Breast epithelium (tissue), 4 donors: Measurements from ENCODE around the gene HSF5. TPM values are rescaled to one million over a fixed set of nuclear protein-coding genes. Genes with fewer than 3 reads are reported as not detected.
A peak's percentile ranks its signal among the peaks of the same experiment; 100 is the strongest.

Experiments
- DNase-seq, 2 donors: peaks; one replicate each; pipeline ENCODE4 v3.0.0-alpha.2; 2019; ENCODE audit warnings: low spot score in 2 of 2
- H3K27ac ChIP-seq, 2 donors: fragments of 200-600 bp; sonication (generic) in 1 of 2; one replicate each; pipeline ENCODE4 v1.5.1; 2016 to 2019; ENCODE audit warnings: mild to moderate bottlenecking in 1 of 2
- H3K27me3 ChIP-seq, 2 donors: fragments of 200-600 bp; sonication (generic) in 1 of 2; one replicate each; pipeline versions ENCODE4 v1.5.1 to v1.6.0; 2017 to 2019; ENCODE audit warnings: control low read depth in 1 of 2, mild to moderate bottlenecking in 1 of 2
- H3K36me3 ChIP-seq: fragments of 200-600 bp; one replicate; pipeline ENCODE4 v1.5.1; 2019
- H3K4me1 ChIP-seq, 2 donors: fragments of 200-600 bp; sonication (generic); one replicate each; pipeline ENCODE4 v1.5.1; 2016 to 2019; ENCODE audit warnings: control low read depth in 1 of 2
- H3K4me3 ChIP-seq, 3 donors: fragments of 200-600 bp; sonication (generic); 1 replicate in 2 of 3; 2 replicates in 1 of 3; pipeline ENCODE4 v1.5.1; 2016 to 2019; ENCODE audit warnings: mild to moderate bottlenecking in 3 of 3, moderate library complexity in 2 of 3
- H3K9me3 ChIP-seq, 2 donors: fragments of 200-600 bp; sonication (generic) in 1 of 2; one replicate each; pipeline ENCODE4 v1.5.1; 2016 to 2019; ENCODE audit warnings: control low read depth in 1 of 2
- POLR2A ChIP-seq: fragments of 450-650 bp; IDR thresholded peaks from one replicate; pipeline ENCODE4 v1.6.1; 2016; ENCODE audit warnings: antibody characterized with exemption, mild to moderate bottlenecking, moderate library complexity
- POLR2AphosphoS5 ChIP-seq, 3 donors: sonication (generic); formaldehyde crosslinking; IDR thresholded peaks; one replicate each; pipeline ENCODE4 v1.6.1; 2017; ENCODE audit warnings: antibody characterized with exemption in 3 of 3
- intact Hi-C: fragments of 100-400 bp; cut with DNase I; formaldehyde crosslinking; loops from one replicate; pipeline ENCODE4 v1.15.1; 2023; ENCODE audit warnings: low total_unique reads
- total RNA-seq, 3 donors: library from RNA; depleted of rRNA; stranded (reverse); fragments of >200 nt; gene quantifications; one replicate each; pipeline ENCODE4 v1.1.0, GENCODE V29; 2016
- TF ChIP-seq, protein P1 (sequence below), 3 donors: fragments of 450-650 bp; IDR thresholded peaks; one replicate each; pipeline ENCODE4 v1.5.1; 2016 to 2017; ENCODE audit warnings: antibody characterized with exemption in 3 of 3, mild to moderate bottlenecking in 3 of 3, moderate library complexity in 3 of 3

The HSF5 gene
- total RNA-seq, 3 donors from 2014 or later, result under 0.01 to 0.33 (median 0.32) TPM

DNA sequence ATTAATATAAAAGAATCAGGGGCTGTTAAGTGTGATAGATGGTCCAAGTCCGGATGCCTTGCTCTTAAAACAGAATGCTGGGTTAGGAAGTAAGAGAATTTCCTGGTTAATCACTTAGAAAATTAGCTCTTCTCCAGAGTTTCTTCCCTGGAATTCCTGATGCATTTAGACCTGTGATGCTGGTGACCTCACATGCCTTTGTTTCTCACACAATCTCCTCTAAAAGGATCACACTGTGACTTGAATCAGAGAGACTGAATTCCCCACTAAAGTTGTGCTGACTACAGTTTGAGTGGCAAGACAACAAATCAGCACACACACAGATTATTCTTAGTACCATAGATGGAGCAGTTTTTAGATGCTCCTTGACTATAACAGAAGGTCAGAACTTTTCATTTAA is 66.5 kb downstream of the HSF5 start:
- H3K36me3 ChIP-seq, result no peaks in the 10 kb centered on the region
- intact Hi-C loops, result no loop called here
- no peak overlapping the region for H3K27ac ChIP-seq
- no peak overlapping the region for H3K4me3 ChIP-seq
- TF ChIP-seq POLR2AphosphoS5 (IDR thresholded peaks at IDR 0.05), result no peak
- no peaks in the 10 kb centered on the region for H3K9me3 ChIP-seq
- no peaks in the 10 kb centered on the region for H3K4me1 ChIP-seq
- H3K27me3 ChIP-seq, result no peaks in the 10 kb centered on the region
- DNase-seq, result no peak

DNA sequence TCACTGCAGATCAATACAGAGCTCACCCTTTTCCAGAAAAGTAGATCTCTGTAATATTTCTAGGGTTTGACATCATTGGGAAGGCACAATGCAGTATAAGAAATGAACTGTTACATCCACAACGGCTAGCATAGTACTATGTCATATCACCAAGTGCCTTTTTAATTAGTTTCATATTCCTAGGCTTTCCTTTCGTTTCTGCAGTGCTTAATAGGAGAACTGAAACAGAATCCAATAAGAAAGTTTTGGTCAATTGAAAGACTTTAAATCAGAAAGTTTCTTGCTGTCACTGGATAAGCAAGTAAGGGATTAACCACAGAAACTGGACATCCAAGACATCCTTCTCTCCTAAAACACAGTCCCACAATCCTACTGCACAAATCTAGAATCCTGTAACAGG is 67.4 kb downstream of the HSF5 start:
- no peaks in the 10 kb centered on the region for H3K9me3 ChIP-seq
- H3K4me1 ChIP-seq, result no peaks in the 10 kb centered on the region
- no peaks in the 10 kb centered on the region for H3K36me3 ChIP-seq
- intact Hi-C loops, result no loop called here
- DNase-seq, result no peak
- H3K27ac ChIP-seq, result no peak overlapping the region
- TF ChIP-seq POLR2A (no peak), POLR2AphosphoS5 (IDR thresholded peaks at IDR 0.05) (no peak)
- TF ChIP-seq, protein P1, sequence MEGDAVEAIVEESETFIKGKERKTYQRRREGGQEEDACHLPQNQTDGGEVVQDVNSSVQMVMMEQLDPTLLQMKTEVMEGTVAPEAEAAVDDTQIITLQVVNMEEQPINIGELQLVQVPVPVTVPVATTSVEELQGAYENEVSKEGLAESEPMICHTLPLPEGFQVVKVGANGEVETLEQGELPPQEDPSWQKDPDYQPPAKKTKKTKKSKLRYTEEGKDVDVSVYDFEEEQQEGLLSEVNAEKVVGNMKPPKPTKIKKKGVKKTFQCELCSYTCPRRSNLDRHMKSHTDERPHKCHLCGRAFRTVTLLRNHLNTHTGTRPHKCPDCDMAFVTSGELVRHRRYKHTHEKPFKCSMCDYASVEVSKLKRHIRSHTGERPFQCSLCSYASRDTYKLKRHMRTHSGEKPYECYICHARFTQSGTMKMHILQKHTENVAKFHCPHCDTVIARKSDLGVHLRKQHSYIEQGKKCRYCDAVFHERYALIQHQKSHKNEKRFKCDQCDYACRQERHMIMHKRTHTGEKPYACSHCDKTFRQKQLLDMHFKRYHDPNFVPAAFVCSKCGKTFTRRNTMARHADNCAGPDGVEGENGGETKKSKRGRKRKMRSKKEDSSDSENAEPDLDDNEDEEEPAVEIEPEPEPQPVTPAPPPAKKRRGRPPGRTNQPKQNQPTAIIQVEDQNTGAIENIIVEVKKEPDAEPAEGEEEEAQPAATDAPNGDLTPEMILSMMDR (IDR thresholded peaks at IDR 0.05), result no peak
- H3K4me3 ChIP-seq, result no peak overlapping the region
- H3K27me3 ChIP-seq, result no peaks in the 10 kb centered on the region

GRCh38 chr17:58417300-58418092 is 70.7 kb downstream of the HSF5 start, which contains the start of gene RNF43:
TSS of gene RNF43 (minus strand) at chr17:58417534. CDS start at chr17:58415577, 1,957 bp downstream.
- intact Hi-C loops, result loop anchor here (2.0 kb wide), 1 partner anchor 67 kb away; no protein-coding TSS in a partner anchor
- Histone ChIP-seq H3K27ac (peak within 1 kb of the TSS; percentile 68 to 72), H3K36me3 (no peaks in the 10 kb centered on the region)

GRCh38 chr17:58416937-58417299 is 71.3 kb downstream of the HSF5 start:
- intact Hi-C loops, result no loop called here
- no peak for DNase-seq
- H3K9me3 ChIP-seq, result no peaks in the 10 kb centered on the region
- H3K27ac ChIP-seq, result peak overlapping the region; percentile 68 to 72
- H3K36me3 ChIP-seq, result no peaks in the 10 kb centered on the region
- peak overlapping the region in 2 of 3 donors; percentile 49 to 59 for H3K4me3 ChIP-seq
- TF ChIP-seq, protein P1 (IDR thresholded peaks at IDR 0.05), result no peak
- TF ChIP-seq POLR2A (no peak), POLR2AphosphoS5 (IDR thresholded peaks at IDR 0.05) (no peak)
- no peaks in the 10 kb centered on the region for H3K27me3 ChIP-seq
- no peaks in the 10 kb centered on the region for H3K4me1 ChIP-seq

More at GRCh38 chr17:58417300-58418092, 70.7 kb downstream of the HSF5 start, which contains the start of gene RNF43:
- Histone ChIP-seq H3K4me1 (no peaks in the 10 kb centered on the region), H3K9me3 (no peaks in the 10 kb centered on the region), H3K4me3 (peak within 1 kb of the TSS; percentile 17 to 59 (median 49)), H3K27me3 (no peaks in the 10 kb centered on the region)
- DNase-seq, result peak; percentile 93 to 98
- TF ChIP-seq POLR2A (peak; percentile 66), POLR2AphosphoS5 (IDR thresholded peaks at IDR 0.05) (peak in 2 of 3 donors; percentile 62 to 82)
- TF ChIP-seq, protein P1 (IDR thresholded peaks at IDR 0.05), result peak; percentile 68 to 98 (median 87)

DNA sequence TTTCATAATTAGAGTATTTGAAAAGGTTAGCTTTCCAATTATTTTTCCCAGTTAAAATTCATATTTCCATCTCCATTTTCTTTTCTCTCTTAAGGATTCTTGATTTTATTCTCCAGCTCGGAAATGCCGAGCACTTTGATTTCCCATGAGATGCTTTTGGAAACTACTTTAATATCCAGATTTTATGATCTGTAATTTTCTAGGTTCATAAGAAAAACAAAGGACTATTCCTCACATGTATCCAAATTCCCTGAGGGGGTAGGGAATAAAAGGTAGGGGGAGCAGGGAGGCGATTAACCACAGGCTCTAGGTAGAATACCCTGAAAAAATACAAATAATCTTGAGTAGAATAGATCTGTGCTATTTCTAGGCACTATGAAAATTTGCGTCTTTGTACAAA is 71.8 kb downstream of the HSF5 start:
- TF ChIP-seq POLR2AphosphoS5 (IDR thresholded peaks at IDR 0.05), result no peak
- no peak for TF ChIP-seq POLR2A
- TF ChIP-seq, protein P1 (IDR thresholded peaks at IDR 0.05), result no peak
- H3K4me3 ChIP-seq, result peak overlapping the region in 2 of 3 donors; percentile 49 to 59
- no peaks in the 10 kb centered on the region for H3K36me3 ChIP-seq
- no peaks in the 10 kb centered on the region for H3K27me3 ChIP-seq
- H3K9me3 ChIP-seq, result no peaks in the 10 kb centered on the region
- H3K4me1 ChIP-seq, result no peaks in the 10 kb centered on the region
- intact Hi-C loops, result no loop called here
- H3K27ac ChIP-seq, result peak overlapping the region; percentile 68 to 72
- no peak for DNase-seq
